Neural progenitor cell (in vitro differentiated cells): ENCODE results near the gene DYNLT1. TPM values are rescaled to one million over a fixed set of nuclear protein-coding genes. Genes with fewer than 3 reads are reported as not detected.

ENCODE experiments used
- DNase-seq: peaks from one replicate; pipeline ENCODE4 v3.0.0-alpha.2; 2016; ENCODE audit warnings: low spot score
- H2AFZ ChIP-seq: fragments of 200-600 bp; sonication (generic); replicated peaks from 2 replicates; pipeline ENCODE4 v1.6.1; 2016; ENCODE audit warnings: antibody characterized with exemption
- H3F3A ChIP-seq: fragments of 200-600 bp; sonication (generic); 2 replicates; pipeline ENCODE4 v1.6.1; 2016; ENCODE audit warnings: antibody characterized with exemption, low read depth
- H3K27ac ChIP-seq: fragments of 200-600 bp; sonication (generic); 2 replicates; pipeline ENCODE4 v1.5.1; 2016; ENCODE audit warnings: mild to moderate bottlenecking
- H3K27me3 ChIP-seq: fragments of 200-600 bp; sonication (generic); 2 replicates; pipeline ENCODE4 v1.6.1; 2016; ENCODE audit warnings: mild to moderate bottlenecking, moderate library complexity
- H3K36me3 ChIP-seq: fragments of 200-600 bp; sonication (generic); 2 replicates; pipeline ENCODE4 v1.5.1; 2016
- H3K4me1 ChIP-seq: fragments of 200-600 bp; sonication (generic); 2 replicates; pipeline ENCODE4 v1.6.1; 2016; ENCODE audit warnings: mixed run types
- H3K4me2 ChIP-seq: fragments of 200-600 bp; sonication (generic); 2 replicates; pipeline ENCODE4 v1.6.1; 2016
- H3K4me3 ChIP-seq: fragments of 200-600 bp; sonication (generic); 2 replicates; pipeline ENCODE4 v1.5.1; 2016
- H3K79me2 ChIP-seq: fragments of 200-600 bp; sonication (generic); 2 replicates; pipeline ENCODE4 v1.6.1; 2016; ENCODE audit warnings: low read depth
- H3K9ac ChIP-seq: fragments of 200-600 bp; sonication (generic); 2 replicates; pipeline ENCODE4 v1.6.1; 2016
- H3K9me3 ChIP-seq: fragments of 200-600 bp; sonication (generic); 2 replicates; pipeline ENCODE4 v1.5.1; 2016; ENCODE audit warnings: low read depth
- H4K20me1 ChIP-seq: fragments of 200-600 bp; sonication (generic); 2 replicates; pipeline ENCODE4 v1.6.1; 2016; ENCODE audit warnings: low read depth
- H3K27ac Mint-ChIP-seq: 3 replicates; pipeline ENCODE4 v1.8.0; 2021; ENCODE audit warnings: mixed read lengths
- H3K27me3 Mint-ChIP-seq: 2 replicates; pipeline ENCODE4 v1.8.0; 2022; ENCODE audit warnings: low read depth, mild to moderate bottlenecking, inconsistent platforms, moderate library complexity, mixed read lengths; ENCODE audit not compliant: insufficient read depth
- H3K36me3 Mint-ChIP-seq: 3 replicates; pipeline ENCODE4 v1.8.0; 2021; ENCODE audit warnings: mixed read lengths
- H3K4me1 Mint-ChIP-seq: 3 replicates; pipeline ENCODE4 v1.8.0; 2021; ENCODE audit warnings: mixed read lengths
- H3K4me3 Mint-ChIP-seq: 3 replicates; pipeline ENCODE4 v1.8.0; 2021; ENCODE audit warnings: mild to moderate bottlenecking, moderate library complexity, mixed read lengths
- H3K9me3 Mint-ChIP-seq: 3 replicates; pipeline ENCODE4 v1.8.0; 2020; ENCODE audit warnings: mixed read lengths
- CTCF ChIP-seq: fragments of 200-600 bp; sonication (generic); IDR thresholded peaks from 2 replicates; pipeline ENCODE4 v1.5.1; 2017; ENCODE audit warnings: antibody characterized with exemption, mild to moderate bottlenecking
- EZH2 ChIP-seq: fragments of 200-600 bp; sonication (generic); IDR thresholded peaks from 2 replicates; pipeline ENCODE4 v1.6.1; 2017; ENCODE audit warnings: antibody characterized with exemption, mild to moderate bottlenecking, moderate library complexity
- EZH2phosphoT487 ChIP-seq: fragments of 200-600 bp; sonication (generic); IDR thresholded peaks from 2 replicates; pipeline ENCODE4 v1.6.1; 2017; ENCODE audit warnings: antibody characterized with exemption
- total RNA-seq: library from RNA; depleted of rRNA; stranded (reverse); fragments of >200 nt; gene quantifications from 2 replicates; pipeline ENCODE4 v1.2.3, GENCODE V29; 2015; ENCODE audit warnings: low replicate concordance

DYNLT1 gene
- total RNA-seq, 1 donor from 2014 or later: 82.8 TPM

- Histone ChIP-seq H3K36me3 (no peaks in the 10 kb centered on the region), H2AFZ (no peak within 1 kb of the TSS), H3K9ac (no peak within 1 kb of the TSS), H3K4me3 (no peak within 1 kb of the TSS), H3K4me2 (no peak within 1 kb of the TSS), H3F3A (no peaks in the 10 kb centered on the region), H3K4me1 (no peaks in the 10 kb centered on the region), H3K27me3 (peaks cover 15% of the 10 kb centered on the region), H3K79me2 (no peaks in the 10 kb centered on the region), H4K20me1 (no peaks in the 10 kb centered on the region), H3K27ac (no peak within 1 kb of the TSS), H3K9me3 (no peaks in the 10 kb centered on the region)
- no peaks in the 10 kb centered on the region for H3K9me3 Mint-ChIP-seq
- no peaks in the 10 kb centered on the region for H3K36me3 Mint-ChIP-seq
- H3K27me3 Mint-ChIP-seq: peaks cover 15% of the 10 kb centered on the region
- TF ChIP-seq EZH2 (no peak), EZH2phosphoT487 (no peak), CTCF (no peak)
- no peak for DNase-seq
- peaks cover 27% of the 10 kb centered on the region for H3K4me1 Mint-ChIP-seq
- H3K27ac Mint-ChIP-seq: no peak within 1 kb of the TSS
- no peak within 1 kb of the TSS for H3K4me3 Mint-ChIP-seq
Measured at GRCh38 chr6:158649289-158650143, 5.0 kb upstream of the DYNLT1 start, which contains the start of gene SYTL3. SYTL3 (plus strand) TSS chr6:158650054; CDS start chr6:158663269, 13,215 bp downstream.

GRCh38 chr6:158648682-158649131 is 4.2 kb upstream of the DYNLT1 start:
- no peak for DNase-seq
- Histone ChIP-seq H4K20me1 (peaks cover 6% of the 10 kb centered on the region), H2AFZ (no peak overlapping the region), H3K27ac (no peak overlapping the region), H3K9me3 (no peaks in the 10 kb centered on the region), H3K9ac (no peak overlapping the region), H3K79me2 (peaks cover 6% of the 10 kb centered on the region), H3K4me1 (peaks cover under 1% of the 10 kb centered on the region), H3K4me2 (no peak overlapping the region), H3K27me3 (peaks cover 15% of the 10 kb centered on the region), H3K4me3 (no peak overlapping the region), H3F3A (no peaks in the 10 kb centered on the region), H3K36me3 (no peaks in the 10 kb centered on the region)
- Mint-ChIP-seq H3K27ac (no peak overlapping the region), H3K36me3 (peaks cover 2% of the 10 kb centered on the region), H3K4me1 (peaks cover 21% of the 10 kb centered on the region), H3K4me3 (no peak overlapping the region), H3K9me3 (no peaks in the 10 kb centered on the region), H3K27me3 (peaks cover 15% of the 10 kb centered on the region)
- TF ChIP-seq EZH2 (no peak), CTCF (no peak), EZH2phosphoT487 (no peak)

GRCh38 chr6:158647501-158647900 is 3.0 kb upstream of the DYNLT1 start:
- Histone ChIP-seq H3F3A (no peaks in the 10 kb centered on the region), H3K4me2 (no peak overlapping the region), H3K27me3 (peaks cover 15% of the 10 kb centered on the region), H2AFZ (no peak overlapping the region), H3K4me1 (peaks cover 8% of the 10 kb centered on the region), H3K27ac (no peak overlapping the region), H3K9me3 (no peaks in the 10 kb centered on the region), H4K20me1 (peaks cover 18% of the 10 kb centered on the region), H3K79me2 (peaks cover 18% of the 10 kb centered on the region), H3K4me3 (no peak overlapping the region), H3K9ac (no peak overlapping the region), H3K36me3 (no peaks in the 10 kb centered on the region)
- Mint-ChIP-seq H3K4me3 (no peak overlapping the region), H3K27ac (no peak overlapping the region), H3K4me1 (peaks cover 23% of the 10 kb centered on the region), H3K36me3 (peaks cover 7% of the 10 kb centered on the region), H3K9me3 (no peaks in the 10 kb centered on the region), H3K27me3 (peaks cover 8% of the 10 kb centered on the region)
- no peak for DNase-seq
- TF ChIP-seq CTCF (no peak), EZH2phosphoT487 (no peak), EZH2 (no peak)
